ENCODE results near the gene LMOD3.

DNA sequence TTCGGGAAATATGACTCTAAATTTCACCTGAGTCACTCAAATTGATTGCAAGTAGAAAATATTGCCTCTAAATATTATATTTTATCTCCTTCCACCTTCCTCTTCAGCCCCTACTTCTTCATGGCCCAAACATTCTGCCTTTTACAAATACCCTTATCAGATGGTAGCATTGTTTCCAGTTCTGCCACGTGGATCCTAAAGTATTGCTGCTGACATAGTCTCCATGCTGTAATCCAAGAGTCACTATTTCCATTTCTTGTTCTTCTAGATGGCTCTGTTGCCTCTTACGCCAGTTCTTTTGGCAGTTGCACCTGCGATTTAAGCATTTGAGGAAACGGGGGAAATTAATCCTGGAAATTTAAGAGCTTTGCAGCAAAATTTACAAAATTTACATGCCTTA is 13.6 kb downstream of the LMOD3 start:
- TF ChIP-seq, protein P1, sequence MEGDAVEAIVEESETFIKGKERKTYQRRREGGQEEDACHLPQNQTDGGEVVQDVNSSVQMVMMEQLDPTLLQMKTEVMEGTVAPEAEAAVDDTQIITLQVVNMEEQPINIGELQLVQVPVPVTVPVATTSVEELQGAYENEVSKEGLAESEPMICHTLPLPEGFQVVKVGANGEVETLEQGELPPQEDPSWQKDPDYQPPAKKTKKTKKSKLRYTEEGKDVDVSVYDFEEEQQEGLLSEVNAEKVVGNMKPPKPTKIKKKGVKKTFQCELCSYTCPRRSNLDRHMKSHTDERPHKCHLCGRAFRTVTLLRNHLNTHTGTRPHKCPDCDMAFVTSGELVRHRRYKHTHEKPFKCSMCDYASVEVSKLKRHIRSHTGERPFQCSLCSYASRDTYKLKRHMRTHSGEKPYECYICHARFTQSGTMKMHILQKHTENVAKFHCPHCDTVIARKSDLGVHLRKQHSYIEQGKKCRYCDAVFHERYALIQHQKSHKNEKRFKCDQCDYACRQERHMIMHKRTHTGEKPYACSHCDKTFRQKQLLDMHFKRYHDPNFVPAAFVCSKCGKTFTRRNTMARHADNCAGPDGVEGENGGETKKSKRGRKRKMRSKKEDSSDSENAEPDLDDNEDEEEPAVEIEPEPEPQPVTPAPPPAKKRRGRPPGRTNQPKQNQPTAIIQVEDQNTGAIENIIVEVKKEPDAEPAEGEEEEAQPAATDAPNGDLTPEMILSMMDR (IDR thresholded peaks at IDR 0.05): no peak
- TF ChIP-seq POLR2A (IDR thresholded peaks at IDR 0.05): no peak
